Stimulated activated CD4-positive, alpha-beta T cell treated with anti-CD3 and anti-CD28 coated beads, Interleukin-1b, Interleukin-23, amount 100 ng/mL, for 1 hour (primary cell): ENCODE results near the gene CRAT.

Source experiments
- DNase-seq, 2 donors: peaks; one replicate each; pipeline ENCODE4 v3.0.0-alpha.2; 2020; ENCODE audit warnings: low read depth in 2 of 2

The CRAT gene

GRCh38 chr9:129089246-129089645, 21.3 kb downstream of the CRAT start:
- DNase-seq = no peak

GRCh38 chr9:129084087-129084486, 26.5 kb downstream of the CRAT start:
- no peak for DNase-seq

GRCh38 chr9:129081388-129081904, 29.1 kb downstream of the CRAT start:
- no peak for DNase-seq

- peak; percentile 94 to 98 for DNase-seq
Observed at GRCh38 chr9:129080601-129081387, 29.8 kb downstream of the CRAT start, which contains the start of gene DOLPP1. Gene DOLPP1 (plus strand): TSS chr9:129081111. CDS start chr9:129081132, 21 bp downstream.

GRCh38 chr9:129080298-129080600, 30.3 kb downstream of the CRAT start:
- no peak for DNase-seq

GRCh38 chr9:129079829-129080228, 30.8 kb downstream of the CRAT start:
- no peak for DNase-seq

GRCh38 chr9:129078691-129079503, 31.7 kb downstream of the CRAT start:
- no peak for DNase-seq

- DNase-seq = no peak
Observed at GRCh38 chr9:129077236-129077635, 33.4 kb downstream of the CRAT start.

GRCh38 chr9:129076640-129077037, 34.0 kb downstream of the CRAT start:
- DNase-seq = no peak

DNA sequence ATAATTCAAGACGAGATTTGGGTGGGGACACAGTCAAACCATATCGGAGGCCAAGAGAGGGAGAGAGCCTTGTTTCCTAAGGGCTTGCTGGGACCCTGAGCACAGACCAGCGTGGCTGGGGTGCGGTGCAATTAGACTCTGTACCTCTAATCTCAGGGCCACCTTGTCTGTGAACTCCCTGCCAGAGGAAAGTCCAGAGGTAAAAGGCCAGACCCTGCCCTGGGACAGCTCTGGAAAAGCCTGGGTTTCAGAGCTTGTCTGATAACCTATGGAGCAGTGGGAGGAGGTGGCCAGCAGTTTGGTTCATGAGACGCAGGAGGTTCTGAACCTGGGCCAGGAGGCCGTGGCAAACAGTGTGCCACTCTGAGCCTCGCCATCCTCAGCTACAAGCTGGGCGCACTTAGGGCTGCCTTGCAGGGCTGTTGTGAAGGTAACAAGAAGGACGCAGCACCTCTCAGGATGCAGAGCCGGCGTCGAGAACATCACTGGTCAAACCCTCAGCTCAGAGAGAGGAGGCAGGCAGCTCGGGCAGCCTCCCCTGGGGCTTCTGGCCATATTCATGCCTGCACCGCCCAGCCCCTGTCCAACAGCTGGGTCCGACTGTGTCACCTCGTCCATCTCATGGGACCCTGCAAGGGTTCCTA, 34.5 kb downstream of the CRAT start:
- no peak for DNase-seq

GRCh38 chr9:129074106-129074505, 36.5 kb downstream of the CRAT start:
- no peak for DNase-seq

GRCh38 chr9:129073404-129073803, 37.2 kb downstream of the CRAT start:
- no peak for DNase-seq

DNA sequence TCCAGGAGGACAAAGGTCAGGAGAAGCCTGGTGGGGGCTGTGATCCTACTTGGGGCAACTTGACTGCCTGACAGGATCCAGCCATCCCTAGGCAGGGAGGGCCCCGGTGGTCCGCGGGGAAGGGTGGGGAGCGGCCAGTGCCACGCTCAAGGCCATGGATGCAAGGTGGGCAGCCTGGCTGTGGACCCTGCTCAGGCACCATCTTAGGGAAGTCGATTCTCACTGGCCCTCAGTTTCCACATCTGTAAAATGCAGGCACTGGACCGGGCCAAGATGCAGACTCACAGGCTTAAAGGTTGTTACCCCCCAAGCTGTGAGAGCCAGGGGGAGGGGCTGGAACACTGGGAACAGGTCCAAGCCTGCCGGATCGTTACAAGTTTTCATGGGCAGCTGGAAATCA, 38.4 kb downstream of the CRAT start:
- DNase-seq = no peak

DNA sequence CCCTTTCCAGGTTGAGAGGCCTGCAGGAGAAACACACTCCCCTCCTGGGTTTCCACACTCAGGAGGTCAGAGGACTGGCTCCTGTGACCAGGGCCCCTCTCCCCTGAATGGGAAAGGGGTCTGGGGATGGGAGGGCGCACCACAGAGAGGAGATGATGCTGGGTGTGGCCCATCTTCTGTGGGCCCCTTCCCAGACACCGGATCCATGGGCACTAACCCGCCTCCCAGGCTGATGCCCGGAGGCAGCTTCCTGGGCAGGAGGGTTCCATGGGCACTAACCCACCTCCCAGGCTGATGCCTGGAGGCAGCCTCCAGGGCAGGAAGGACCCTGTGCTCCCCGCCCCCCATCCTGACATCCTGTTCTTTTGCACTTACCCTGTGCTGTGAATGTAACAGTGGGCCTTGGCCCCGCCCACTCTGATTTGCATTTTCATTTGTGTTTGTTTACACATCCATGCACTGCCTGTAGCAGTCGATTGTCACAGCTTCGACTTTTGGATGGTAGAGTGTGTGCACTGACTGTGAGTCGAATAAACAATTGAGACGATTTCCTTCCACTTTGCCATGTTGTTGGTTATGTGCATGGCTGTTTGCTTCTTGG, 39.0 kb downstream of the CRAT start:
- no peak for DNase-seq

- DNase-seq = no peak
Observed at GRCh38 chr9:129070696-129071525, 39.7 kb downstream of the CRAT start.

- DNase-seq = no peak
Observed at GRCh38 chr9:129069862-129070641, 40.5 kb downstream of the CRAT start.

DNA sequence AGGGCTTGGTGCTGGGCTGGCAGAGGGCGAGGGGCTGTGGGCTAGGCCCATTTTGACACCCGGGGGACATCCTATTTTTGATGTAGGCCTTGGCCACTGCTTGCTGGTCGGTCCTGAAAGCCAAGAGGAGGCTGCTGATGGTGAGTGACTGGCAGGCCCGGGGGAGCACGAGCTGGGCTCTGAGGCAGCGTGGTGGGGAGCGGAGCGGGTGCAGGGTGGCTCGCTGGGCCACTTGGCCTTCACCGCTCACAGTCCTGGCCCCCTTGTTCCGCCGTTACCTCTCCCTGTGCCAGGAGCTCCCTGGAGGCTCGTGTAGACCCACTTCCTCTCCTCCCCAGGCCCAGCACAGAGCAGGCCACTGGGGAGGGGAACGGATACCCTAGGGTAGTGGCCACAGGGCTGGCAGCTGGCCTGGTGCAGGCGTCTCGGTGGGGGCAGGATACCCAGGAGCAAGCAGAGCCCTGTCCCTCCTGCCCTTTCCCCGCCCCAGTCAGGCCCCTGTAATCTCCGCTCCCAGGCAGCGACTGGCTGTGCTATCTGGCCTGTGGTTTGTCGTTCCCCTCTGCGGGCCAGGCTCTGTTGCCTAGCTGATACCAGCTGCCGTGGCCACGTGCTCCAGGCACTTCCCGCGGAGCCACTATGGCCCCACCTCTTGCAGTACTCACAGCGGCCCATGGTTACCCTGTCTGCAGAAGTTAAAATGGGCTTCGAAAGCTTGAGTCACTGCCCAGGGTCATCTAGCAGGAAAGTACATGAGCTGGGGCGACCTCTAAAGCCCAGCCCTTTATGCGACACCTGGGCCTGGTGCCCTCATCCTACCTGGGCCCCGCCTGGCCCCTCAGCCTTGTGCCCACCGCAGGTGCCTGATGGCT, 41.4 kb downstream of the CRAT start:
- peak in 1 of 2 donors; percentile 34 for DNase-seq

DNA sequence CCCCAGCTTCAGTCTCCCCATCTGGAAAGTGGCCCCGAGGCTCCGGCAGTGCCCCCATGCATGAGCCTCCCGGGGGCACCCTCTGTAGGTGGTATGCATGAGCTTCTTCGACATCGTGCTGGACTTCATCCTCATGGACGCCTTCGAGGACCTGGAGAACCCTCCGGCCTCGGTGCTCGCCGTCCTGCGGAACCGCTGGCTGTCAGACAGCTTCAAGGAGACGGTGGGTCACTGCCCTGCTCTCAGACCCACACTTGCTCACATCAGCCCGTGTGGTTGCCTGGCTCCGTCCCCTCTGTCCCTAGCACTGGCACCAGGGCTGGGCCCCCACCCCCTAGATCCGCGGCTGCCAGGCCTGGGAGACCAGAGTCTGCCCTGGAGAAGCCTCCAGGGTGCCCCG, 42.5 kb downstream of the CRAT start:
- DNase-seq = no peak

DNA sequence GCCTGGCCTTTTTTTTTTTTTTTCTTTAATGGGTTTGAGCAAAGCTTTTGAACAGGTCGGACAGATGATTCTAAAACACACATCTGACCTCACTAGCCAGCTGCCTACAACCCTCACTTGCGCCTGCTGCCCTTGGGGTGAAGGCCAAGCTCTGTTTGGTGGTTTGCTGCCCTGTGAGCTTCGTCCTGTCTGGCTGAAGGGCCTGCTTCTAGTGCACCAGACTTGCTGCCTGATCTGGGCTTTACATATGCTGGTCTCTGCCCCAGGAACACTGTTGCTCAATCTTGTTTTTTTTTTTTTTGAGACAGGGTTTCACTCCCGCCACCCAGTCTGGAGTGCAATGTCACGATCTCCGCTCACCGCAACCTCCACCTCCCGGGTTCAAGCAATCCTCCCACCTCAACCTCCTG, 46.1 kb downstream of the CRAT start:
- no peak for DNase-seq
